ENCODE measurements around the gene ARID1B. TPM values are rescaled to one million over a fixed set of nuclear protein-coding genes. Genes with fewer than 3 reads are reported as not detected.

ARID1B gene
- total RNA-seq, 1 donor from 2014 or later = 62.1 TPM

- Histone ChIP-seq H3K9me3 (ENCODE audit: low read depth) (no peaks in the 10 kb centered on the region), H3K4me1 (peaks cover 16% of the 10 kb centered on the region), H4K20me1 (ENCODE audit: low read depth) (no peaks in the 10 kb centered on the region), H2AFZ (replicated peaks) (no peak overlapping the region), H3K27me3 (no peaks in the 10 kb centered on the region), H3K4me2 (no peak overlapping the region), H3F3A (ENCODE audit: low read depth) (peaks cover 5% of the 10 kb centered on the region), H3K36me3 (no peaks in the 10 kb centered on the region), H3K4me3 (no peak overlapping the region), H3K79me2 (ENCODE audit: low read depth) (no peaks in the 10 kb centered on the region), H3K27ac (no peak overlapping the region), H3K9ac (no peak overlapping the region)
- no peak for DNase-seq (ENCODE audit: low spot score)
- H3K27ac Mint-ChIP-seq = peak overlapping the region; percentile 65
- peaks cover 13% of the 10 kb centered on the region for H3K27me3 Mint-ChIP-seq (ENCODE audit: insufficient read depth, low read depth)
- peaks cover 47% of the 10 kb centered on the region for H3K4me1 Mint-ChIP-seq
- TF ChIP-seq EZH2phosphoT487 (IDR thresholded peaks at IDR 0.05) = no peak
- TF ChIP-seq CTCF (IDR thresholded peaks at IDR 0.05) = no peak
- no peak for TF ChIP-seq EZH2 (IDR thresholded peaks at IDR 0.05)
- no peaks in the 10 kb centered on the region for H3K9me3 Mint-ChIP-seq
- no peak overlapping the region for H3K4me3 Mint-ChIP-seq
- no peaks in the 10 kb centered on the region for H3K36me3 Mint-ChIP-seq
Measured at GRCh38 chr6:157226026-157226625, 448.9 kb downstream of the ARID1B start.

DNA sequence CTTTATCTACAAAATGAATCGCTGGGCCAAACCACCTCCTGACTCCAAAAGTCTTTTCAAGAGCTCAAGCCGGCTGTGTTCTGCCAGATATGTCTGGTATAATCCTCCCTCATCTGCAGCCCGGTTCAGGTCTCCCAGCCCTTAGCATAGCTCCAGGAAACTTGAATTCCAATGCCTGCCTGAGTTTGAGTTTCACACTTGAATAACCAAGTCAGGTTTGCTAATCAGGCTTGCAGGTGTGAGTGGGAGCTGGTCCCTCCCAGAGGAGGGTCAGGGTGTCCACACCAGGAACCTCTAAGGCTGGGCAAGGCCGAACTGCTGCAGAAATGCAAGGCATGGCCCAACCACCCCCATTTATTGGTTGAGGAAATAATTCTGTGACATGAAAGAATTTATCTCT is 449.6 kb downstream of the ARID1B start:
- no peaks in the 10 kb centered on the region for H3K27me3 ChIP-seq
- Mint-ChIP-seq H3K36me3 (no peaks in the 10 kb centered on the region), H3K4me3 (no peak overlapping the region), H3K4me1 (peaks cover 47% of the 10 kb centered on the region), H3K9me3 (no peaks in the 10 kb centered on the region), H3K27me3 (ENCODE audit: insufficient read depth, low read depth) (peaks cover 11% of the 10 kb centered on the region), H3K27ac (no peak overlapping the region)
- no peaks in the 10 kb centered on the region for H3K36me3 ChIP-seq
- no peak overlapping the region for H3K4me3 ChIP-seq
- peaks cover 5% of the 10 kb centered on the region for H3F3A ChIP-seq (ENCODE audit: low read depth)
- no peaks in the 10 kb centered on the region for H4K20me1 ChIP-seq (ENCODE audit: low read depth)
- H3K9ac ChIP-seq = no peak overlapping the region
- H3K27ac ChIP-seq = no peak overlapping the region
- no peak for TF ChIP-seq CTCF (IDR thresholded peaks at IDR 0.05)
- H3K9me3 ChIP-seq (ENCODE audit: low read depth) = no peaks in the 10 kb centered on the region
- H3K4me1 ChIP-seq = peaks cover 16% of the 10 kb centered on the region
- no peak overlapping the region for H2AFZ ChIP-seq (replicated peaks)
- no peak for DNase-seq (ENCODE audit: low spot score)
- no peak overlapping the region for H3K4me2 ChIP-seq
- no peaks in the 10 kb centered on the region for H3K79me2 ChIP-seq (ENCODE audit: low read depth)

DNA sequence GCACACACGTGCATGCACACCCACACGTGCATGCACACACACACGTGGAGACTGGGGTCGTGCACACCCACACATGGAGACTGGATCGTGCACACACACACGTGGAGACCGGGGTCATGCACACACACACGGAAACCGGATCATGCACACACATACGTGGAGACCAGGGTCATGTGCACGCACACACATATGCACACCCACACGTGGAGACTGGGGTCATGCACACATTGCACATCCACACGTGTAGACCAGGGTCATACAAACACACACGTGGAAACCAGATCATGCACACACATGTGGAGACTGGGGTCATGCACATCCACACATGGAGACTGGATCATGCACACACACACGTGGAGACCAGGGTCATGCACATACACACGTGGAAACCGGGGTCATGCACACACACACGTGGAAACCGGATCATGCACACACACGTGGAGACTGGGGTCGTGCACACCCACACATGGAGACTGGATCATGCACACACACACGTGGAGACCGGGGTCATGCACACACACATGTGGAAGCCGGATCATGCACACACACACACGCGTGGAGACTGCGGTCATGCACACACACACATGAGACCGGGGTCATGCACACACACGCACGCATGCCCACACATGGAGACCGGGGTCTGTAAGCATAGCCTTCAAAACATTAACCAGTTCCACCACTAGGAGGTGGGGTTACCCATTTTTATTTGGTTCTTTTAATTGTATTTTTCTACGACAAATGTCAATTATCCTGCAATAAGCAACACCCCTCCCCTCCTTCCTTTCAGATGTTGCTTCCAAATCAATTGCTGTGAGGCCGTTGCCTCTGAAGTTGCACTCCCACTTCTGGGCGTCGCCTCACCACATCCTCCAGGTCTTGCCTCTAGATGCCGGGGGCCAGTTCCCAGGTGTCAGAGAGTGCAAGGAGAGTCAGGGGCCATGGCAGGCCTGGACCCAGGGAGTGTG is 450.3 kb downstream of the ARID1B start:
- Histone ChIP-seq H3K9ac (no peak overlapping the region), H3K4me3 (no peak overlapping the region), H3K36me3 (no peaks in the 10 kb centered on the region), H3F3A (ENCODE audit: low read depth) (peaks cover 5% of the 10 kb centered on the region), H3K79me2 (ENCODE audit: low read depth) (no peaks in the 10 kb centered on the region), H4K20me1 (ENCODE audit: low read depth) (no peaks in the 10 kb centered on the region), H3K4me2 (no peak overlapping the region), H3K4me1 (peaks cover 16% of the 10 kb centered on the region), H3K27me3 (peaks cover under 1% of the 10 kb centered on the region), H2AFZ (replicated peaks) (no peak overlapping the region), H3K27ac (no peak overlapping the region), H3K9me3 (ENCODE audit: low read depth) (no peaks in the 10 kb centered on the region)
- Mint-ChIP-seq H3K27ac (no peak overlapping the region), H3K27me3 (ENCODE audit: insufficient read depth, low read depth) (peaks cover 14% of the 10 kb centered on the region), H3K36me3 (no peaks in the 10 kb centered on the region), H3K4me1 (peaks cover 45% of the 10 kb centered on the region), H3K4me3 (peak overlapping the region; percentile 18), H3K9me3 (no peaks in the 10 kb centered on the region)
- peak; percentile 47 for TF ChIP-seq CTCF (IDR thresholded peaks at IDR 0.05)
- no peak for TF ChIP-seq EZH2phosphoT487 (IDR thresholded peaks at IDR 0.05)
- TF ChIP-seq EZH2 (IDR thresholded peaks at IDR 0.05) = no peak
- no peak for DNase-seq (ENCODE audit: low spot score)

Measured in neural progenitor cell (in vitro differentiated cells).